Middle frontal gyrus (tissue), 1 donor: ENCODE results near the gene BNIP3.
"Not testable (repeated sequence)": the region's sequence is repeated elsewhere in the genome, so short reads cannot be mapped to it uniquely, and the experiment has no call there.

Experiments used
- DNase-seq: peaks from one replicate; pipeline ENCODE4 v3.0.0-alpha.2; 2015; ENCODE audit warnings: low spot score; ENCODE audit errors: extremely low spot score

The BNIP3 gene

GRCh38 chr10:131930150-131930549 lies 51.6 kb downstream of the BNIP3 start:
- DNase-seq, result no peak

GRCh38 chr10:131929122-131929845 lies 52.4 kb downstream of the BNIP3 start:
- DNase-seq, result no peak

- DNase-seq, result no peak
Measured at GRCh38 chr10:131928248-131929095, 53.3 kb downstream of the BNIP3 start.

GRCh38 chr10:131926743-131927595 lies 54.8 kb downstream of the BNIP3 start:
- DNase-seq, result no peak

- DNase-seq, result no peak
Measured at GRCh38 chr10:131926253-131926652, 55.5 kb downstream of the BNIP3 start.

GRCh38 chr10:131925716-131926115 lies 56.0 kb downstream of the BNIP3 start:
- DNase-seq, result no peak

GRCh38 chr10:131925011-131925649 lies 56.6 kb downstream of the BNIP3 start:
- no peak for DNase-seq

GRCh38 chr10:131923038-131923756 lies 58.5 kb downstream of the BNIP3 start:
- DNase-seq, result no peak

GRCh38 chr10:131921184-131921583 lies 60.5 kb downstream of the BNIP3 start:
- no peak for DNase-seq

GRCh38 chr10:131920693-131921092 lies 61.0 kb downstream of the BNIP3 start:
- no peak for DNase-seq

GRCh38 chr10:131920151-131920550 lies 61.6 kb downstream of the BNIP3 start:
- no peak for DNase-seq

GRCh38 chr10:131919461-131919860 lies 62.3 kb downstream of the BNIP3 start:
- DNase-seq, result not testable (repeated sequence)
